HG02678 (cell line): ENCODE measurements around the gene ZCCHC14.
"Not testable (repeated sequence)": the region's sequence is repeated elsewhere in the genome, so short reads cannot be mapped to it uniquely, and the experiment has no call there.

Experiments used
- ATAC-seq: cut with Tn5 transposase; IDR thresholded peaks from one replicate; pipeline ENCODE4 v1.9.1; 2021; ENCODE audit warnings: mild to moderate bottlenecking, moderate library complexity; ENCODE audit not compliant: unreplicated experiment

Gene ZCCHC14

DNA sequence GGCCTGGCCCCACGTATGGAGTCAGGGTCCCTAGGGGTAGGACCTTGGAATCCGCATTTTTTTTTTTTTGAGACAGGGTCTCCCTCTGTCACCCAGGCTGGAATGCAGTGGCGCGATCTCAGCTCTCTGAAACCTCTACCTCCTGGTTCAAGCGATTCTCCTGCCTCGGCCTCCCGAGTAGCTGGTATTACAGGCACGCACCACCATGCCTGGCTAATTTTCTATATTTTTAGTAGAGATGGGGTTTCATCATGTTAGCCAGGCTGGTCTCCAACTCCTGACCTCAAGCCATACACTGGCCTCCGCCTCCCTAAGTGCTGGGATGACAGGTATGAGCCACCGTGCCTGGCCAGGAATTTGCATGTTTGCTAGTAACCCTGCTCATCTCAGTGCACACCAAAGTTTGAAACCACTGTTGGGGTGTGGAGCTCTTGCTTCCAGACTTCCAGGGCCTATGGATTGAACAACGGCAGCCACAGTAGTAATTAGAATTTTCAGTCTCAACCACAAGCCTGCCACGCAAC is 5.0 kb upstream of the ZCCHC14 start:
- ATAC-seq: not testable (repeated sequence)

DNA sequence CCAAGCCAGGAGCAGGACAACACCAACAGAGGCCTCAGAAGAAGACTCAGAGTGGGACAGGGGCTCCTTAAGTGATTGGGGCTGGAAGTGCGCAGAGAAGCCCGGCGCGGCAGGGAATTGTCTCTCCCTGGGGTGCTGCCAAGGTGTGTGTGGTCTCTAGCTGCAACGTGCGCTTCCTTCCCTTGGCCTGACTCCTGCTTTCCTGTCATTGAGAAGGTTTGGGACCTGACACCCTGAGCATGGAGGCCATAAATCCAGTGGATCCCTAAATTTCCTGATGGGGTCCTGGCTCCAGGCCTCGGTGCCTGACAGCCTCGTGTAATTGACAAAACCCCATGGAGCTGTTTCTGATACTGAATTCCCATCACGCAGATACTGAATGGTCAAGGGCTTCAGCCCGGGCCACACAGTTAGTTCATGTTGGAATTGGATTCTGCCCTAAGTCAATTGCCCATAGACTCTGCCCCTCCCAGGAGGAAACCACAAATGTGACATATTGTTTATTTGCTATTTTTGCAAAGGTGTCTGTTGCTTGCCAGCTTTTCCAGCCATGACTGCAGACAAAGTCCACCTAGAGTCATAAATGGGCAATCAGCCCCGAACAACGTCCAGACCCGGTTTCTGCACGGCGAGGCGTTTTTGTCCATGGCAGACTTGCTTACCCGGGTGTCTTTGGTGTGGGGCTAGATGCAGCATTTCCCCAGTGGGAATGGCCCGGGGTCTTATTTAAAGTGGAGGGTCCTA is 4.4 kb upstream of the ZCCHC14 start:
- ATAC-seq: not testable (repeated sequence)

DNA sequence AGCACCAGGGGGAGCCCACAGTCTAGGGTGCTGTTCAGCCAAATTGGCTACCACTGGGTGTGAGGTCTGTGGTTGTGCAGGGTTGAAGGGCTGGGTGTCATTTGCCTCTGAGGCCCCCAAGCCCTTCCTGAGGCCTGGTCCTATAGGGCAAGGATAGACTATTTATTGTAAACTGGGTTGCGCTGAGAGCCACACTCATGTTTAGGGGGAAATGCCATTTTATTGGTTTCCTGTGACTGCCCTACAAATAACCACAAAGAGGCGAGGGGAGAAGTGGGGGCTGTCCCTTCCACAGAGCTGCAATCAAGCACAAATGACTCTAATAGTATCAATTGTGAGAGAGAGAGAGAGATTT is 3.6 kb upstream of the ZCCHC14 start:
- no peak for ATAC-seq

DNA sequence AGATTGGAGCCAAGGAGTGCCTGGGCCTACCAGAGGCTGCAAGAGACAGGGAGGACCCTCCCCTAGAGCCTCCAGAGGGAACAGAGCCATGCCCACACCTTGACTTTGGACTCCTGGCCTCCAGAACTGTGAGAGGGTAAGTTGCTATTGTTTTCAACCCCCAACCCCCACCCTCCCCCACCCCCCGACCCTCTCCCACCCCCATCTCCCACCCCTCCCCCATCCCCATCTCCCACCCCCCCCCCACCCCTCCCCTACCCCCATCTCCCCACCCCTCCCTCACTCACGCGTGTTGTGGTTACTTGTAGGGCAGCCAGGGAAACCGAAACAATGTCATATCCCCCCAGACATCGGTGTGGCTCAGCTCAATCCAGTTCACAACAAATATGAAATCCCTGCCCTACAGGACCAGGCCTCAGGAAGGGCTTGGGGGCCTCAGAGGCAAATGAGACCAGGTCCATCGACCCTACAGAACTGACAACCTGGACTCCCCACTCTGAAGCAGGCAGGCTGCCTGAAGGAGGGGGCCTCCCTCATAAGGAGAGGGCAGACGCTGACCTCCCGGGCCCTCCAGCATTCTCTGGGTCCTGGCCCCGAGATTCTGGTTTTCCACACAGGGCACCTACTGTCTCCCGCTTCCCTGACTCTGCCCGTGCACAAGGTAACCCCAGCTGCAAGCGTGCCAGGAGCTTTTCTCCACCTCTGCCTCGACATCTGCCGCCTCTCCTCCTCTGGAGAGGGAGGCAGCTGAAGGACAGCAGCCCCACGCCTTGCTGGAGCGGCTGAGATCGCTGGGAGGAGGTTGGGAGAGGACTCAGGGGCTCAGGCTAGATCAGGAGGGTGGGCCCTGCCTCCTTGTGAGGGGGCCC is 3.0 kb upstream of the ZCCHC14 start:
- no peak for ATAC-seq

DNA sequence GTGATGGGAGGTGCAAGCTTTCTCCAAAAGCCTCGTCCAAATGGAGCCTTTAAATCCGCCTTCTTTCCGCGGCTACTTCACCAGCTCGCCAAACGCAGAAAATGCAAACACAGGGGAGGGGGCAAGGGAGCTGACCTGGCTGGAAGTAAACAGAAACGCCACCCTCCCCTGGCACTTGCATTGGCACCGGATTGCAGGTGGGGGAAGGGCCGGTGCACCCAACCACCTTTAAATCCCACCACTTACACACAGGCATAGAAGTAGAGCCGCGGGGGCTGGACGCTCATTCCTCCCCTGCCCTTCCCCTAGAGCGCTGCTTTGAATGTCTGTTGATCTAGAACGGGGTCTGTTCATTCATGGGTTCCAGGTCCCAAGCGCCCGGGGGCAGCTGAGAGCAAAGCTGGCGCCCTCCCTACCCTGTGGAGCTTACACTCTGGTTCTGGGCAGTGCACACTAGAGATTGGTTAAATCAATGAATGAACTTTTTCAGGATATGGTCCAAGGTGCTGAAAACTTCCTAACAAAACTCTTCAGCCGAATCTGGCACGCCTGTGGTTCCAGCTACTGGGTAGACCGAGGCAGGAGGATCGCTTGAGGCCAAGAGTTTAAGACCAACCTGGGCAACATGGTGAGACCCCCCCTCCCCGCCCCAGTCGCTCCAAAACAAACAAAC is 920 bp upstream of the ZCCHC14 start:
- no peak for ATAC-seq

DNA sequence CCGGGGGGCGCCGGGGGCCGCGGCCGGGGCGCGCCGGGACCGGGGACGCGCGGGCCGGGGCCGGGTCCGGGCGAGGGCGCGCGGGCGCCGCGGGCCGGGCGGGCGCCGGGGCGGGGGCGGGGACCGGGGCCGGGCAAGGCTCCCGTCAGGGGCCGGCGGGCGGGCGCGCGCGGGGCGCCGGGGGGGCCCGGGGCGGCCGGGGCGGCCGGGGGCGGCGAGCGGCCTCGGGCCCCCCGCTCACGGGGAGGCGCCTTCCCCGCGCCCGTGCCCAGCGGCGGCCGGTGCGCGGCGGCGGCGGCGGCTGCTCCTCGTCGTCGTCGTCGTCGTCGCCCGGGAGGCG is 563 bp downstream of the ZCCHC14 start:
- no peak for ATAC-seq

DNA sequence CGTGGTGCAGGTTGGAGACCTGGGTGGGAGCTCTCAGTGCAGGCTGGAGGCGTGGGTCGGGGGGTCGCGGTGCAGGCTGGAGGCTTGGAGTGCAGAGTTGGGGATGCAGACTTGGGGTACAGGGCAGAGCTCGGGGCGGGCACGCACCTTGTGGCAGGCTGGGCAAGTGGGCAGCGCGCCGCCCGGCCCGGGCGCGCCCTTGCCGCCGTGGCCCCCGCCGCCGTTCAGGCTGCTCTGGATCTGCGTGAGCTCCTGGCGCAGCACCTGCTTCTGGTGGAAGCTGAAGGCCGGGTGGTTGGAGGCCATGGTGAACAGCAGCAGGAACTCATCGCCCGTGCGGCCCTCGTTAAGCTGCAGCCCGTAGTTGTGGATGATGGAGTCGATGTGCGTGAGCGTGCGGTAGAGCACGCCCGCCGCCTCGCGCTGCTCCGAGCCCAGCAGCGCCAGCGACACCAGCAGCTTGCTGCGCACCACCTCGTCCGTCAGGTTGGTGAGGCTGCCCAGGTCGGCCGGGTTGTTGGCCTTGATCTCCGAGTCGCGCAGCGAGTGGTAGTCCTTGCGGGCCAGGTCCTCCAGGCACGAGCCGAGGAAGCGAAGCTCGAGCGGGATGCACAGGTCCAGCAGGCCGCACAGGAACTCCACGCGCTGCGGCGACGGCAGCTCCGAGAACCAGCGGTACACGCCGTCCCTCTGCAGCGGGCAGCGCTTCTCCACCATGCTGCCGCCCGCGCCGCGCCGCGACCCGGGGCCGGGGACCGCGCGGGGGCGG is 1.1 kb downstream of the ZCCHC14 start:
- ATAC-seq: no peak

DNA sequence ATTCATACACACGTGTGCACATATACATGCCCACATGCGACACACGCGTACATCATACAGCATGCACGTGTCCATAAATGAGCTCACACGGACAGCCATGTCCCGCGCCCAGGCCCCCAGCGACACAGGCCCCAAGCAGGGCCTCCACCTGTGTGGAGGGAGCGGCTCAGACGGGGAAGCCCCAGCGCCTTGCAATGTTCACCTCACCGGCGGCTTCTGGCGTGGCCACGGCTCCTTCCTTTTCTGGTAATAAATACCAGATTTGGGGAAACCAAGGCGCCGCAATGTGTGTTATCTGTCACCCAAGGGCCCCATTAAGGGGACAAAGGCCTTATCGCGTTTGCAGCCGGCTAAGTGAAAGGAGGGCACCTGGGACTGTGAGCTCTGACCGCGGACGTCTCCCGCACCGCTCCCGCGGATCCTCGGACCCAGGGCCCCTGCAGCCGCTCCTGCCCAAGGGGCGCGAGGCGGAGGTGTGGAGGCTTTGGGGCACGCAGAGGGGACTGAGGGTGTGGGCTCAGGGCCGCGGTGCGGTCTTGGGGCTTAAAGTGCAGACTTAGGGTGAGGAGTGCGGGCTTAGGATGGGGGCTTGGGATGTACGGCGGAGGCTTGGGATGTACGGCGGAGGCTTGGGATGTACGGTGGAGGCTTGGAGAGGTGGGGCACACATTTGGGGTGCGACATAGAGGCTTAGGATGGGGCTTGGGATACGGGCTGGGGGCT is 1.9 kb downstream of the ZCCHC14 start:
- ATAC-seq: not testable (repeated sequence)

DNA sequence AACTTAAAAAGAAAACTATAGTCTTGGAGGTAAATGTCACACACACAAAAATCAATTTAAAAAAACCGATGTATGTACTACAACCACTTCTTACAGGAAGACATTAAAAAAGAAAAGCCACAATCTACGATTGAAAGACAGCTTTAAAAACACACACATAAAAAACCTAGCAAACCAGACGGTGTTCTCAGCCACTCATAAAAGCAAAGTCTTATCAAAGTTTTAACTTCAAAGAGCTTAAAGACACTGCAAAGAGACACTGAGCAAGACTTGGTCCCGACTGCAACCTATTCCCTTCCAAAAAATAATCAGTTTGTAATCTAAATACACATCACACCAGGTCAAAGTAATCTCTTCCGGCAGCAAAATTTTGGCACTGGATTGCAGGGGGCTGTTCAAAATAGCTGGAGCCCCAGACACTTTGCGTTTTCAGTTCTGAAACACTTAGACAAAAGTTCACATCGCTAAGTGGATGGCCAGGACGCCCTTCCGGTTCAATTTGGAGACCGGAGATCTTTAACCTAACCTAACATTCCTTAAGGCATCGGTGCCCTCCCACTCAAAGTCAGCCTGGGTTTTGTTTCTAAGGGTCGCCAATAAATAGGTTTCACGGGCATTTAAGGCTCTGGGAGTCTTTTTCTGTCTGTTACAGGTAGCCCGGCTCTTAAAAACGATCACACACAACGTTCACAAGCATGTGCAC is 2.6 kb downstream of the ZCCHC14 start:
- no peak for ATAC-seq

DNA sequence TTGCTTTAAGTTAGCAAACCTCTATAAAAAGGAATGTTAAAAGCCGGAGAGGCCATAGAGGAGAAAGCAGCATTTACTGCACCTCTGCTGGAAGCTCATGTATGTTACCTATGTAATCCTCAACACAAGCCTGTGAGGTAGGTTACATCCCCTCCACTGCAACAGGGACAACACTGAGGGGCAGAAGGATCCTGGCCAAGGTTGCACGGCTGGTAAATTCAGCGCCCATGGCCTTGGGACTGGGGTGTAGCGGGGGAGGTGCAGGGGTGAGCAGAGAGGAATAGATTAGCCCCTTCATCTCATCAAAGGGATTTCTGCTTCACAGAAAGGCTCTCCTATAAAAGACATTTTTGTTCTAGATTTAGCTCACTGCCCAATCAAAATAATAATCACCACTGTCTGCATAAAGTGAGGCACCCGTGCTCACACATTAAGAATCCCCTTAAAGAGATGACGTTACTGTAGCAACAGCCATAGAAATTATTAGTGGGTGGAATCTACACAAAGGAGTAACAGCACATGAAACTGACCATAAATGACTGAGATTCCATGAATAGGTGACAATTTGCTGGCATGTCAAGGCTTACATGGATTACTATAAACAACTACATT is 3.3 kb downstream of the ZCCHC14 start:
- no peak for ATAC-seq

DNA sequence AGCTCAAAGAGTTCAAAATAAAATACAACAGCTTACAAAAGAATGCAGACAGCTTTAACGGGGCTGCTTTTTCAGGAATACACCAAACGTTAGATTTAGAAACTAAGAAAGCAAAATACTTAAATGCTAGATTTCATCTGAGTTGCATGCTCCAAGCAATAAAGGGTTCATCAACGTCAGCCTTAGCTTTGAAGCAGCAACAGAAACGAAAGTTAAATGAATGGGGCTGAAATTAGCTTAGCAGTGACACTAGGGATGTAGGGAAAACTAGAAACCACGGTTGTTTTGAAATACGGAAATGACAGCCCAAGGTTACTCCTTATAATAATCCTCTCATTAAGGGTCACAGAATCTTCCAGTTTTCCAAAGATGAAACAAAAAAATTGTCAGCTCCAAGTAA is 3.9 kb downstream of the ZCCHC14 start:
- not testable (repeated sequence) for ATAC-seq

DNA sequence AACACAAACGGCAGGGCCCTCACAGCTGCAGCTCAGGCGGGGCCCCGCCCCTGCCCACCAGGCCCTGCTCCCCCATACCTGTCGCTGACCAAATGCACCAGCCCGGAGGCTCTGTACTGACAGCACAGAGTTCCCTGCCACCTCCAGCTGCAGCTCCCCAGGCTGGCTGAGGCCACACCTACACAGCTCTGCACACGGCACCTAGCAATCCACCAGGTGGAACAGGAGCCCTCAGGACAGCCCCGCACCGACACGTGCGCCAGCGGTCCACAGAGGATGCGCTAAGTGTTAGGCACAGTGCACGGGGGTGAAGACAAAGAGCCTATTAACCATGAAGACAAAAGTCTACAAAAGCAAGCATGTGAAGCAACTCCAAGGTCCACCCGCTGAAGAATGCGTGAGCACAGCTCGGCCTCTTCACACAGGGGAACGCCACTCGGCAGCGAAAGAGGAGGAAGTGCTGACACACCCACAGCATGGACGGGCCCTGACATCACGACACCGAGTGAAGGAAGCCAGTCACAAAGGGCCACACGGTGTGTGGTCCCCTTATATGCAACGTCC is 5.4 kb downstream of the ZCCHC14 start:
- no peak for ATAC-seq

DNA sequence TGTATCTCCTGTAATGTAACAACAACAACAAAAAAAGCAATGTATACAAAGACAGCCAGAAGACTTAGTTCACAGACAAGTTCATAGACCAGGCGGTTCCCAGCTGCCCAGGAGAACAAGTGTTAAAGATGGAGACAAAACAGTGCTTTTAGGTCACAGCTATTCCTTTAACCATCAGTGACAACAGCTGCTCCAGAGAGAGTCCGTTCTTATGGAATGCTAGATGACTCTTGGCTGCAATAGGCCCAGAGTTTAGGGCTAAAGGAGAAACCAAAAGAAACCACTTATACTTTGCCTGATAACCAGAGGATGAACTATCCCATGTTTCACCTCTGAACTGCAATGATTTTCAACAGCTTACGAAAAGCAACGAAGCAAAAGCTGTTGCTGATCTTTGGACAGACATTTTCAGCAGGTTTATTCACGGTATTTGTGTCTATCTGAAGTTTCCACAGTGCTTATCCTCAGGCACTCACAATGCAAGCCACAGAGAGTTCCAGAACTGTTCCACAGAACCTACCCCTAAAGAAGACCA is 6.0 kb downstream of the ZCCHC14 start:
- ATAC-seq: no peak

DNA sequence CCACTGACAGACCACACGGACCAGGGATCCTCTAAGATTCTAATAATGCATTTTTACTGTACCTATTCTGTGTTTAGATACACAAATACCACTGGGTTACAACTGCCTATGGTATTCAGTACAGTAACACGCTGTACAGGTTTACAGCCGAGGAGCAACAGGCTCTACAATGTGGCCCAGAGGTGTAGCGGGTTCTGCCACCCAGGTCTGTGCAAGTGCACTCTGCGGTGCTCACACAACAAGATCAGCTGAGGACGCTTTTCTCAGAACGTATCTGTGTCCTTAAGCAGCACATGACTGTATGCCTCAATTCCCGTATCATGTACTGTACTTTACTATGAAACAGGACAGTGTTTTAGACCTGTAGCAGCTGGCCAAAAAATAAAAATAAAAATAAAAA is 6.5 kb downstream of the ZCCHC14 start:
- no peak for ATAC-seq

DNA sequence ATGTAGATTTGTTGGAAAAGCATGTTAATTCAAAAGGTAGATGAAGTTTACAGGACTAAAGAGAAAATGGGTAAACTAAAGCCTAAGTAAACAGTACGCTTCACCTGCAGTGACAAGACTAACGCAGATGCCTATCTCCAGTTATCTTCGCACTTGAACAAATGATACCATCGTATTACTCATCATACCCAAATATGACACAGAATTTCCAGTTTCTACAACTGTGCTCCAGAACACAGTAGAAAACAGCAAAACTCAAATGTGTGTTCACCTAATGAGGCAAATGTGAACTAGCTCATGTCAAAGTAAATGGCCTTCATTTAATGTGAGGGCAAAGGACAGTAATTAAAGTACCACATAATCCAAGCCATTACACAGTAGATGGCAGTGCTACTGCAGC is 7.0 kb downstream of the ZCCHC14 start:
- ATAC-seq: not testable (repeated sequence)

DNA sequence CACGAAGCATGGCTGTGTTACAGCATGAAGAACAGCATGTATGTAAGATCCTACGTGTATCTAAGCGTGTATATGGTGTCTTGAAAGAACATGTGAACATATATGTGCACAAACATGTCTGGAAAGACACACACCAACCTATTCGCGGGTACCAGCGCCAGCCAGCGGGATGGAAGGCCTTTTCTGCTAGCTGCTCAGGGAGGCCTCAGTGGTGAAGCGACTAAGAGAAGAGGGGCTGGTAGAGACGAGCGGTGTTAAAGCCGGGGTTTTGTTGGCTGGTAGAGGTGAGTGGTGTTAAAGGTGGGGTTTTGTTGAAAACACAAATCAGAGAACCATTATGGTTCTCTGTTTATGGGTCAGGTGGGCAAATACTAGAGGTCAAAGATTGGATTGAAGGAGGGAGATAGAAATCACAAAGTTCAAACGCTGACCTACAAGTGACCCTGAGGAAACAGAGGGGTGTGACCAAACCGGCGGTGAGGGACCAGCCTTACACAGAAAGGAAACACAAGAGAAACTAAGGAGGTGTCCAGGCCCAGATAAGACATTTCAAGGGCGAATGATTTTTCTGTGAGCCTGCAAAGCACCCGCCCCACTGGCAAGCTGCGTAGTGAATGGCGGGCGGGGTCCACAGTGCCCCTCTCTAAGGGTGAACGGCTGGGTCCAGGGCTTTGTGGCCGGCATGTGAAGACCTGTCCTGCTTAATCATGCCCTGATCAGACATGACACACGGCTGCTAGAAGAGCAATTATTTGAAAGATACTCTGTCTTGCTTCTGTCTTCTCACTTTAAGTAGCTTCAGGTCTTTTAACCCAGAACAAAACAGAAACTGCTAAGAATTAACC is 8.1 kb downstream of the ZCCHC14 start:
- no peak for ATAC-seq

DNA sequence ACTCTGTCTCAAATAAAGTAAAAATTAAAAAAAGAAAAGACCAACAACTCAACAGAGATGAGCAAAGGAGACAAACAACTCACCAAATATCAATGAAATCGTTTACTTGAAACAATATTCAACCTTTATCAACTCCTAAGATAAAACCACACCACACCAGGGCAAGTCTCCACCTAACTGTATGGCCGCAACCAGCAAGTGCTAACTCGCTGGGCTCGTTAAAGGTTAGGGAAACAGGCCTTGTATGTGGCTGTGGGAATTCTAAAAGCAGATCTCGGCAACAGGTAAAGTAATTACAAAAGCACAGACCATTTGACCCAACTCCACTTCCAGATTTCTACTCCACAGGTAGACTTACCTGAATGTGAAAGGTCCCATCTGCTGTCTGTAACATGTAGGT is 9.3 kb downstream of the ZCCHC14 start:
- ATAC-seq: no peak

DNA sequence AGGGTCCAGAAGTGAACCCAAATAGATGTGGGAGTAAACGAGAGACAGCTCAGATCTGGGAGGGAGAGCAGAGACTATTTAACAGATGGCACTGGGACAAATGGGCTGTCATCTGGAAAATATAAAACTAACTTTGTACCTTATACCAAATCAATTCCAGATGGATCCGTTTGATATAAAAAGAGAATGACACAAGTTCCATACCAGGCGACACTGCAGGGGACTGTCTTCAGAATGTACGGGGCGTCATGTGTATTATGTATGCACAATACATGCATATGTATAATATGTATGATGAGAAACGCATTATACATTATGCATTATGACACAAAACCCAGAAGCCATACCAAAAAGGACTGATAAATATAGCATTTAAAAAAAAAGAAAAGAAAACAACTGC is 10.2 kb downstream of the ZCCHC14 start:
- not testable (repeated sequence) for ATAC-seq
